T-helper 1 cell treated with Interleukin-12 subunit alpha and Interleukin-12 subunit beta and Interleukin-4 antibody, amounts not matched to agents 30 μg/mL and 1 μg/mL, for 36 hours (primary cell): ENCODE data around the gene PLSCR3.

Source experiments
- H3K27ac Mint-ChIP-seq: one replicate; pipeline ENCODE4 v1.8.0; 2021; ENCODE audit warnings: mild to moderate bottlenecking, mixed read lengths
- H3K27me3 Mint-ChIP-seq: one replicate; pipeline ENCODE4 v1.8.0; 2021; ENCODE audit warnings: low read depth, mixed read lengths
- H3K36me3 Mint-ChIP-seq: one replicate; pipeline ENCODE4 v1.8.0; 2021; ENCODE audit warnings: low read depth, mixed read lengths
- H3K4me1 Mint-ChIP-seq: one replicate; pipeline ENCODE4 v1.8.0; 2021; ENCODE audit warnings: low read depth, mixed read lengths
- H3K4me3 Mint-ChIP-seq: one replicate; pipeline ENCODE4 v1.8.0; 2021; ENCODE audit warnings: mild to moderate bottlenecking, moderate library complexity, mixed read lengths
- H3K9me3 Mint-ChIP-seq: one replicate; pipeline ENCODE4 v1.8.0; 2021; ENCODE audit warnings: mixed read lengths

The PLSCR3 gene

GRCh38 chr17:7394452-7395191, at the start of gene PLSCR3:
PLSCR3 (minus strand) TSS chr17:7394525; CDS start chr17:7394110, 415 bp downstream.
- Mint-ChIP-seq H3K27me3 (no peaks in the 10 kb centered on the region), H3K4me1 (peaks cover 17% of the 10 kb centered on the region), H3K27ac (peak within 1 kb of the TSS; percentile 92), H3K4me3 (peak within 1 kb of the TSS; percentile 94), H3K9me3 (no peaks in the 10 kb centered on the region), H3K36me3 (peaks cover 15% of the 10 kb centered on the region)

GRCh38 chr17:7443499-7444485, 49.5 kb upstream of the PLSCR3 start:
- Mint-ChIP-seq H3K4me3 (no peak overlapping the region), H3K9me3 (no peaks in the 10 kb centered on the region), H3K36me3 (peaks cover 28% of the 10 kb centered on the region), H3K27ac (no peak overlapping the region), H3K4me1 (peaks cover 38% of the 10 kb centered on the region), H3K27me3 (peaks cover 37% of the 10 kb centered on the region)

DNA sequence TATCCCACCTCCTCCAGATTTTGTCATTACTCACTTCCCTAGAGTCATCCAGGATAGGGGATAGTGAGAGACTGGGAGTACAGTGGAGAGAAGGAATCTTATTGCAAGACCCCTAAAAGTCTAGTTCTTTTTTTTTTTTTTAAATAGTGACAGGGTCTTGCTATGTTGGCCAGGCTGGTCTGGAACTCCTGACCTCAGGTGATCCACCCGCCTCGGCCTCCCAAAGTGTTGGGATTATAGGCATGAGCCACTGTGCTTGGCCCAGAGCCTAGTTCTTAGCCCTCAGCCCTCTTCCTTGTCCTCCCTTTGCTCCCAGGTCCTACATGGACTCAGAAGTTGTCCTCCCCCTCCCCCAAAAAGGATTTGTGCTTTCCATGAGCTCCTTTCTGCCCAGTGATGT, 47.8 kb upstream of the PLSCR3 start:
- no peaks in the 10 kb centered on the region for H3K9me3 Mint-ChIP-seq
- peaks cover 28% of the 10 kb centered on the region for H3K36me3 Mint-ChIP-seq
- peaks cover 44% of the 10 kb centered on the region for H3K4me1 Mint-ChIP-seq
- no peak overlapping the region for H3K27ac Mint-ChIP-seq
- peak overlapping the region; percentile 57 for H3K4me3 Mint-ChIP-seq
- H3K27me3 Mint-ChIP-seq = peaks cover 32% of the 10 kb centered on the region

- Mint-ChIP-seq H3K4me3 (no peak overlapping the region), H3K36me3 (peaks cover 26% of the 10 kb centered on the region), H3K27me3 (peaks cover 29% of the 10 kb centered on the region), H3K27ac (no peak overlapping the region), H3K9me3 (no peaks in the 10 kb centered on the region), H3K4me1 (peaks cover 43% of the 10 kb centered on the region)
Measured at GRCh38 chr17:7441266-7441665, 46.9 kb upstream of the PLSCR3 start.

- peaks cover 26% of the 10 kb centered on the region for H3K27me3 Mint-ChIP-seq
- peak overlapping the region; percentile 82 for H3K4me3 Mint-ChIP-seq
- peaks cover 45% of the 10 kb centered on the region for H3K4me1 Mint-ChIP-seq
- H3K36me3 Mint-ChIP-seq = peaks cover 24% of the 10 kb centered on the region
- H3K9me3 Mint-ChIP-seq = no peaks in the 10 kb centered on the region
- no peak overlapping the region for H3K27ac Mint-ChIP-seq
Measured at GRCh38 chr17:7440834-7441195, 46.5 kb upstream of the PLSCR3 start.

DNA sequence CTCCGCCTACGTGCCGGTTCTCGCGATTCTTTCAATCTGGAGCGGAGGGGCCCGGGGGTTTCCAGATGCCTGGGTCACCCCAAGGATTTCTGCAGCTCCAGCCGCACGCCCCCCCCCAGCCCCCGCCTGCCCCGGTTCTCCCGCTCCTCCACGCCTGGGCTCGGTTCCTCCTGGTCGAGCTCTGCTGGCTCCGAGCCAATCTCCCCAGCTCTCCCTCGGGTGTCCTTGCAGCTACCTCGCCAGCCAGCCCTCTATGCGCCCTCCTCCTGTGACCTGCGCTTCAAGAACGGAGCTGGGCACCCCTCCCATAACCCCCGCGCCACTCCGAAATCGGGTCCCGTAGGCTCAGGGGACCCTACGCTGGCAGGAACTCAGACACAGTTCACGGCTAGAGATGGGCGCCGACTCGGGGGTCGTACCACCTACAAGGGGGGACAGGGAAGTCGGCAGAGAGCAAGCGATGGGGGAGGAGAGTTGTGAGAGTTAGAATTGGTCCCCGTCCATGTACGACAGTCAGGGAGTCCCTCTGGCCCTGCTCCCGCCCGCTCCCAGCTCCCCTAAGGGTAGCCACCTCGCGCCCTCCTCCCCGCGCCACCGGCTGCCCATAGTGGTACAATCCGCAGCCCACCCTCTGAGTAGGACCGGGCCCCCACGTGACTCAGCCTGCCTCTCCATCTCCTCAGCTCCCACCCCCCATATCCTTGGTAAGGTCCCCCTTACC, 45.9 kb upstream of the PLSCR3 start:
- Mint-ChIP-seq H3K27ac (peak overlapping the region; percentile 73), H3K9me3 (no peaks in the 10 kb centered on the region), H3K4me1 (peaks cover 42% of the 10 kb centered on the region), H3K4me3 (peak overlapping the region; percentile 82), H3K36me3 (peaks cover 20% of the 10 kb centered on the region), H3K27me3 (peaks cover 21% of the 10 kb centered on the region)

DNA sequence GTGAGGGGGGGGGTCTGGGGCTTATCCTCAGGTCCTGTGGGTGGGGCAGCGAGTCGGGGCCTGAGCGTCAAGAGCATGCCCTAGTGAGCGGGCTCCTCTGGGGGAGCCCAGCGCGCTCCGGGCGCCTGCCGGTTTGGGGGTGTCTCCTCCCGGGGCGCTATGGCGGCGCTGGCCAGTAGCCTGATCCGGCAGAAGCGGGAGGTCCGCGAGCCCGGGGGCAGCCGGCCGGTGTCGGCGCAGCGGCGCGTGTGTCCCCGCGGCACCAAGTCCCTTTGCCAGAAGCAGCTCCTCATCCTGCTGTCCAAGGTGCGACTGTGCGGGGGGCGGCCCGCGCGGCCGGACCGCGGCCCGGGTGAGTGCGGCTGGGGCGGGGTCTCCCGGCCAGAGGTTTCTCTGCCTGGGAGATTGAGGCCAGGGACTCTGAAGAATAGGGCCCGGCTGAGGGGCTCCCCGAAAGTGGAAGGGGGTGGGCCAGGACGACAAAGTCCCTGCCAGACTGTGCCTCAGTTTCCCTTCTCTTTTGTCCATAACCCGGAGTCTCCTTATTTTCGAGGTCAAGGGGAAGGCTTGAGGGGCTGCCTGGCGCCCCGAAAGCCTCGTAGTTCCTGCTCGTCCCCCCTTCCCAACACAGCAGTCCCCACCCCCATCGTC, 45.3 kb upstream of the PLSCR3 start, which contains the start of gene FGF11:
FGF11 (plus strand) TSS at position 51 of the 651 bp plus-strand sequence; CDS start at position 160, 109 bp downstream.
- H3K9me3 Mint-ChIP-seq = no peaks in the 10 kb centered on the region

GRCh38 chr17:7438656-7439460, 44.5 kb upstream of the PLSCR3 start:
- Mint-ChIP-seq H3K4me1 (peaks cover 38% of the 10 kb centered on the region), H3K4me3 (peak overlapping the region; percentile 88), H3K36me3 (peaks cover 18% of the 10 kb centered on the region), H3K27me3 (peaks cover 13% of the 10 kb centered on the region), H3K9me3 (no peaks in the 10 kb centered on the region), H3K27ac (peak overlapping the region; percentile 83)

More for the DNA sequence above, 45.3 kb upstream of the PLSCR3 start, which contains the start of gene FGF11:
- H3K4me3 Mint-ChIP-seq = peak within 1 kb of the TSS; percentile 88
- peaks cover 20% of the 10 kb centered on the region for H3K36me3 Mint-ChIP-seq
- peak within 1 kb of the TSS; percentile 83 for H3K27ac Mint-ChIP-seq
- peaks cover 19% of the 10 kb centered on the region for H3K27me3 Mint-ChIP-seq
- peaks cover 43% of the 10 kb centered on the region for H3K4me1 Mint-ChIP-seq

- H3K9me3 Mint-ChIP-seq = no peaks in the 10 kb centered on the region
- peaks cover 11% of the 10 kb centered on the region for H3K36me3 Mint-ChIP-seq
- H3K4me3 Mint-ChIP-seq = peak overlapping the region; percentile 88
- H3K4me1 Mint-ChIP-seq = peaks cover 37% of the 10 kb centered on the region
- H3K27me3 Mint-ChIP-seq = peaks cover 12% of the 10 kb centered on the region
- peak overlapping the region; percentile 93 for H3K27ac Mint-ChIP-seq
Measured at GRCh38 chr17:7437950-7438614, 43.8 kb upstream of the PLSCR3 start.

DNA sequence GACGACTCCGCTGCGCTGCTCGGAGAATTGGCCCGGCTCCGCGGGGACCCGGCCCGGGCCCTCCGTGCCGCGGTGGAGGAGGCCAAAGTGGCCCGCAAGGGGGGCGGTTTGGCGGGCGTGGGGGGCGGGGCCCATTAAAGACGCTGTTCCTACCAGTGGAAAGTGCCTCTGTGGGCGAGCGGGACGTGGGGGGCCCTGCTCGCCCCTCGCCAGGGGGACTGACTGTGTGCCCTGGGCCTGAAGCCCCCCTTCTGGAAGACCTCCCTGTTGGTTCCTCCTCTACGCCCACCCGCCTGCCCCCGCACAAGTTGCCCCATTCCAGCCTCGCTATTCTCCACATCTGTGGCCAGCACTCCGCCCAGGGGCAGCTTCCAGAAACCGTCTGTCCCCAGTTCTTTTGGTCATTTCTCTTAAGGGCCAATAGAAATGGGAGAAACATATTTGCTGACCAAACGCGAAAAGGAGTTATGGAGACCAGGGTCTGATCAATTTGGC, 43.1 kb upstream of the PLSCR3 start:
- Mint-ChIP-seq H3K36me3 (peaks cover 9% of the 10 kb centered on the region), H3K4me3 (peak overlapping the region; percentile 88), H3K4me1 (peaks cover 37% of the 10 kb centered on the region), H3K27ac (peak overlapping the region; percentile 93), H3K9me3 (no peaks in the 10 kb centered on the region), H3K27me3 (peaks cover 10% of the 10 kb centered on the region)

- H3K4me3 Mint-ChIP-seq = peak overlapping the region; percentile 92
- H3K9me3 Mint-ChIP-seq = no peaks in the 10 kb centered on the region
- peaks cover 8% of the 10 kb centered on the region for H3K27me3 Mint-ChIP-seq
- peaks cover 8% of the 10 kb centered on the region for H3K36me3 Mint-ChIP-seq
- peak overlapping the region; percentile 97 for H3K27ac Mint-ChIP-seq
- peaks cover 37% of the 10 kb centered on the region for H3K4me1 Mint-ChIP-seq
Measured at GRCh38 chr17:7436556-7437368, 42.4 kb upstream of the PLSCR3 start.
